Naive thymus-derived CD4-positive, alpha-beta T cell (primary cell): ENCODE results near the gene SHMT1. TPM values are rescaled to one million over a fixed set of nuclear protein-coding genes. Genes with fewer than 3 reads are reported as not detected.

Source experiments
- ATAC-seq: fragments of 150-1000 bp; cut with Tn5 transposase; 2 replicates; pipeline ENCODE4 v1.10.0; 2021; ENCODE audit warnings: mild to moderate bottlenecking, moderate library complexity
- CTCF ChIA-PET: fragments of 350-600 bp; sonication (Branson Sonifier 250); formaldehyde crosslinking; loops from one replicate; lab custom pipeline; 2021; ENCODE audit warnings: antibody characterized with exemption; lab: Charles Lee
- POLR2A ChIA-PET: fragments of 350-600 bp; sonication (Branson Sonifier 250); formaldehyde crosslinking; loops from one replicate; lab custom pipeline; 2021; ENCODE audit warnings: antibody characterized with exemption, inconsistent platforms; lab: Charles Lee
- DNase-seq, 9 donors: peaks; one replicate each; pipeline versions ENCODE4 v3.0.0 to v3.0.0-alpha.2; 2020 to 2022; ENCODE audit warnings: mixed read lengths in 1 of 9
- H3K27ac ChIP-seq: one replicate; pipeline ENCODE4 v1.7.0; 2013; ENCODE audit warnings: mild to moderate bottlenecking, low read depth, low read length, moderate library complexity
- H3K27me3 ChIP-seq, 2 donors: one replicate each; pipeline ENCODE4 v1.7.0; 2013; ENCODE audit warnings: low read length in 2 of 2, mild to moderate bottlenecking in 2 of 2, moderate library complexity in 2 of 2; ENCODE audit not compliant: control insufficient read depth in 2 of 2, insufficient read depth in 2 of 2
- H3K36me3 ChIP-seq, 3 experiments: 1 replicate in 2 of 3; 2 replicates in 1 of 3; pipeline ENCODE4 v1.7.0; 2013; ENCODE audit warnings: low read length in 3 of 3, mild to moderate bottlenecking in 3 of 3, moderate library complexity in 1 of 3; ENCODE audit not compliant: insufficient read depth in 3 of 3, control insufficient read depth in 2 of 3
- H3K4me1 ChIP-seq, 2 donors: one replicate each; pipeline ENCODE4 v1.7.0; 2013; ENCODE audit warnings: low read length in 2 of 2, mild to moderate bottlenecking in 2 of 2, moderate library complexity in 1 of 2; ENCODE audit not compliant: control insufficient read depth in 2 of 2, insufficient read depth in 2 of 2
- H3K4me3 ChIP-seq: 2 replicates; pipeline ENCODE4 v1.7.0; 2013; ENCODE audit warnings: mild to moderate bottlenecking, low read length
- H3K9me3 ChIP-seq, 3 experiments: 1 replicate in 2 of 3; 2 replicates in 1 of 3; pipeline ENCODE4 v1.7.0; 2013; ENCODE audit warnings: low read length in 3 of 3; ENCODE audit not compliant: control insufficient read depth in 2 of 3
- H3K27ac Mint-ChIP-seq, 9 donors: one replicate each; pipeline ENCODE4 v1.8.0; 2020 to 2022; ENCODE audit warnings: mixed read lengths in 9 of 9, mild to moderate bottlenecking in 8 of 9, moderate library complexity in 5 of 9, inconsistent platforms in 2 of 9
- H3K27me3 Mint-ChIP-seq, 5 donors: one replicate each; pipeline ENCODE4 v1.8.0; 2021 to 2022; ENCODE audit warnings: mixed read lengths in 5 of 5, mild to moderate bottlenecking in 1 of 5
- H3K36me3 Mint-ChIP-seq, 5 donors: one replicate each; pipeline ENCODE4 v1.8.0; 2020 to 2022; ENCODE audit warnings: mixed read lengths in 5 of 5, mild to moderate bottlenecking in 3 of 5, inconsistent platforms in 1 of 5
- H3K4me1 Mint-ChIP-seq, 7 donors: one replicate each; pipeline ENCODE4 v1.8.0; 2020 to 2022; ENCODE audit warnings: mixed read lengths in 7 of 7, mild to moderate bottlenecking in 3 of 7, inconsistent platforms in 1 of 7
- H3K4me3 Mint-ChIP-seq, 10 donors: one replicate each; pipeline ENCODE4 v1.8.0; 2020 to 2022; ENCODE audit warnings: mild to moderate bottlenecking in 10 of 10, mixed read lengths in 10 of 10, moderate library complexity in 6 of 10, inconsistent platforms in 2 of 10
- H3K9me3 Mint-ChIP-seq, 11 donors: one replicate each; pipeline ENCODE4 v1.8.0; 2020 to 2022; ENCODE audit warnings: mixed read lengths in 11 of 11, mild to moderate bottlenecking in 4 of 11, inconsistent platforms in 1 of 11, moderate library complexity in 1 of 11
- intact Hi-C, 2 donors: fragments of 100-400 bp; cut with micrococcal nuclease; formaldehyde crosslinking; loops; one replicate each; pipeline ENCODE4 v1.15.1; 2023
- polyA plus RNA-seq, 2 donors: library from polyadenylated mRNA; unstranded; fragments of 300-500 nt; fragmentation: Illumina TruSeq; gene quantifications; one replicate each; pipeline ENCODE4 v1.2.3, GENCODE V29; 2021
- total RNA-seq, 6 experiments: library from RNA in 5 of 6; stranded (reverse) in 5 of 6; gene quantifications; 1 replicate in 5 of 6; 2 replicates in 1 of 6; pipeline ENCODE4 v1.2.3 and lab custom pipeline; 2021 to 2026

The SHMT1 gene
- total and polyA plus RNA-seq, 7 experiments from 2014 or later = 7.5 to 44.0 (median 15.4) TPM

DNA sequence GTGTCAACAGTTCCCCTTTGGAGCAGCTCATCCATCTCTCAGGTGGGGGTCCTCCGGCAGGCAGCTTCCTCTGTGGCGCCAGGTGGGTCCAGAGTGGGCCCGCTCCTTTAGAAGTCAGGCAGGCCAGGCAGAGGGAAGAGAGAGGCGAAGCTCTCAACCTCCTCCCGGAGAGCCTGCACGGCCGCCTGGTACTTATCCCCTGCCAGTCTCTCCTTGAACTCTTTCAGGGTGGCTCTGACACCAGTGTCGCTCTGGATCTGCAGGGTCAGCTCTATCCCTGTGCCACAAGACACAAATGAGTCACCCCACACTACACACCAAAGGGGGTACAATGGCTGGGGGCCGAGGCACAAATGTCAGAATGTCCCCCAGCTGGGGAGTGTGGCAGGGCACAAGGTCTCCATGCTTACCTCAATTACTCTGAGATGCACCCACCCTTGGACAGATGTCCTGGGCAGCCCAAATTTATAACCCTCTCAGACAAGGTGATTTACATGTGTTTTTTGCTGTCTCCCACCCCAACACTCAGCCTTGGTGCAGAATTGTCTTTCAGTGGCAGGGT lies 34.6 kb downstream of the SHMT1 start:
- intact Hi-C loops = no loop called here
- H3K4me3 Mint-ChIP-seq = no peak overlapping the region
- no peaks in the 10 kb centered on the region for H3K9me3 Mint-ChIP-seq
- ATAC-seq = no peak
- peak overlapping the region in 2 of 9 donors; percentile 9 to 30 for H3K27ac Mint-ChIP-seq
- peaks cover 4 to 85% (median 9%) of the 10 kb centered on the region in 3 experiments for H3K36me3 ChIP-seq
- H3K4me1 ChIP-seq = peaks cover 0 to 13% of the 10 kb centered on the region in 2 donors
- H3K36me3 Mint-ChIP-seq = peaks cover 0 to 35% (median 5%) of the 10 kb centered on the region in 5 donors
- peaks cover 15 to 24% (median 19%) of the 10 kb centered on the region in 7 donors for H3K4me1 Mint-ChIP-seq
- DNase-seq = no peak
- no peak overlapping the region for H3K27ac ChIP-seq
- H3K4me3 ChIP-seq = no peak overlapping the region
- no peaks in the 10 kb centered on the region for H3K27me3 Mint-ChIP-seq
- H3K27me3 ChIP-seq = no peaks in the 10 kb centered on the region
- POLR2A ChIA-PET = interaction anchor here (1.1 kb wide), 1 partner anchor 13 kb away, joined by 3 read pairs; no protein-coding TSS in a partner anchor
- CTCF ChIA-PET = interaction anchor here (1.1 kb wide), 1 partner anchor 20 kb away, joined by 3 read pairs; no protein-coding TSS in a partner anchor
- no peaks in the 10 kb centered on the region for H3K9me3 ChIP-seq

DNA sequence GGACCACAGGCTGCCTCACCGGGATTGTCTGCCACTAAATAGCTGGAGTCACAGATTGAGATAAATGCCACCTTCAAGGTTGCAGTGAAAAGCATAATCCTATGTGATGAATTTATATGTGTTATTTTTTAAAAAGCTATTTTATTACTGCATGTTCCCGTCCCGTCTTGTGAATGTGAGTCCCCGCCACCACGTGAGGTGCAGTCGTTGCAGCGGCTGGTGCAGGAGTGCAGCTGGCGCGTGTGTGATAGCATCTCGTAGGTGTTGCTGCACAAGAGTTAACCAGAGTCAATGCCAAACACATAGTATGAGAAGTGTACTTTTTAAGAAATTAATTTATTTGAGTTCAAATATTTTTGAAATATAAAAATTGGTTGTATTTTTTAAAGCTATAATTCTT lies 35.8 kb downstream of the SHMT1 start:
- peaks cover 0 to 11% of the 10 kb centered on the region in 2 donors for H3K4me1 ChIP-seq
- H3K27ac ChIP-seq = no peak overlapping the region
- H3K27me3 ChIP-seq = no peaks in the 10 kb centered on the region
- H3K27me3 Mint-ChIP-seq = no peaks in the 10 kb centered on the region
- H3K36me3 Mint-ChIP-seq = peaks cover 0 to 39% (median 8%) of the 10 kb centered on the region in 5 donors
- POLR2A ChIA-PET = interaction anchor here (0.6 to 1.1 kb wide), 2 partner anchors 10 to 11 kb away, joined by 3 read pairs; no protein-coding TSS in a partner anchor
- peaks cover 13 to 25% (median 17%) of the 10 kb centered on the region in 7 donors for H3K4me1 Mint-ChIP-seq
- peaks cover 4 to 94% (median 18%) of the 10 kb centered on the region in 3 experiments for H3K36me3 ChIP-seq
- H3K9me3 Mint-ChIP-seq = no peaks in the 10 kb centered on the region
- H3K9me3 ChIP-seq = no peaks in the 10 kb centered on the region
- DNase-seq = no peak
- H3K27ac Mint-ChIP-seq = peak overlapping the region in 1 of 9 donors; percentile 65
- H3K4me3 ChIP-seq = no peak overlapping the region
- intact Hi-C loops = no loop called here
- CTCF ChIA-PET = interaction anchor here (0.7 to 1.1 kb wide), 4 partner anchors 11 to 506 kb away, joined by 3 read pairs; no protein-coding TSS in a partner anchor
- H3K4me3 Mint-ChIP-seq = no peak overlapping the region
- no peak for ATAC-seq

DNA sequence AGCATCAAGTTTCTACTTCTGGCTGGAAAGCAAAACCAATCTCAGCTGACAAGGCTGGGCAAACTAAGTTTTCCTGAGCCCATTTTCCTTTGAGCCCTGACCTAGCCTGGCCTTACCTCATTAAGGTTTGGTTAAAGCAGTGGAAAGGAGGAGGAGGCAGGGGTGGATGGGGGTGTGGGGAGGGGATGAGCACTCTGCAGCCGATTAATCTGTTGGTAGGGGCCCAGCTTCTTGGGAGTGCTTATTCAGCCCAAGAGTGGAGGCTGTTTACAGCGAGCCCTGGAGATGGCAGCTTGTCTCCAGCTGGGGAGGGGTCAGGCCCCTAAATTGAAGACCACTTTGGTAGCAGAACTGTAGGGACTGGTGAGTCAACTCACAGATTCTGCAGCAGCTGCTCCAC lies 36.3 kb downstream of the SHMT1 start:
- POLR2A ChIA-PET = no interaction called here
- H3K27ac Mint-ChIP-seq = no peak overlapping the region
- CTCF ChIA-PET = interaction anchor here (0.7 to 1.0 kb wide), 2 partner anchors 11 to 506 kb away, joined by 3 read pairs; no protein-coding TSS in a partner anchor

DNA sequence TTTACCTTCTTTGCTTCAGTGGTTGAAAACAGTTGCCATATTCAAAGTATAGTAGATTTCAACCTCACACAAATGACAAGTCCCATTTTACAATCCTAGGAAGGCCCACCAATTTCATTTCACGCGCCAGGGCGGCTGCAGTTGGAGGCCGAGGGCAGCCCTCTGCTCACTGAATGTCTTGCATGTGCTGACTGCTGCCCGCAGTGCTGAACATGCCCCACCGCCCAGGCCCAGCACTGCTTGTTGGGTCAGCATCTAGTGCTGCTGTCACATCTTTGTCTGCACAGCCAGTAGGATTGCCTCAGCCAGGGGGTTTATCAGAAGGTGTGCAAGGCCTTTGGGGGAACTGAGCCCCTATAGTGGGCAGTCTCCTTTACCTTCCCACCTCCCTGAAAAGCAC lies 36.8 kb downstream of the SHMT1 start:
- ChIA-PET CTCF (no interaction called here), POLR2A (no interaction called here)
- intact Hi-C loops = no loop called here
- Histone ChIP-seq H3K4me1 (peaks cover 0 to 5% of the 10 kb centered on the region in 2 donors), H3K27me3 (no peaks in the 10 kb centered on the region), H3K27ac (no peak overlapping the region), H3K9me3 (no peaks in the 10 kb centered on the region), H3K36me3 (peaks cover 4 to 94% (median 18%) of the 10 kb centered on the region in 3 experiments), H3K4me3 (no peak overlapping the region)
- H3K27ac Mint-ChIP-seq = peak overlapping the region in 1 of 9 donors; percentile 48
- H3K4me1 Mint-ChIP-seq = peaks cover 6 to 26% (median 14%) of the 10 kb centered on the region in 7 donors
- H3K36me3 Mint-ChIP-seq = peaks cover 0 to 40% (median 9%) of the 10 kb centered on the region in 5 donors
- H3K9me3 Mint-ChIP-seq = no peaks in the 10 kb centered on the region
- H3K27me3 Mint-ChIP-seq = no peaks in the 10 kb centered on the region
- no peak for ATAC-seq
- no peak for DNase-seq
- peak overlapping the region in 1 of 10 donors; percentile 41 for H3K4me3 Mint-ChIP-seq

More for the DNA sequence above, 36.3 kb downstream of the SHMT1 start:
- H3K27me3 ChIP-seq = no peaks in the 10 kb centered on the region
- H3K36me3 ChIP-seq = peaks cover 4 to 94% (median 18%) of the 10 kb centered on the region in 3 experiments
- DNase-seq (no peak), ATAC-seq (no peak)
- Mint-ChIP-seq H3K4me3 (no peak overlapping the region), H3K36me3 (peaks cover 0 to 40% (median 8%) of the 10 kb centered on the region in 5 donors), H3K9me3 (no peaks in the 10 kb centered on the region), H3K27me3 (no peaks in the 10 kb centered on the region), H3K4me1 (peaks cover 8 to 27% (median 16%) of the 10 kb centered on the region in 7 donors)
- H3K27ac ChIP-seq = no peak overlapping the region
- H3K4me1 ChIP-seq = peaks cover 0 to 10% of the 10 kb centered on the region in 2 donors
- intact Hi-C loops = no loop called here
- H3K4me3 ChIP-seq = no peak overlapping the region
- no peaks in the 10 kb centered on the region for H3K9me3 ChIP-seq

DNA sequence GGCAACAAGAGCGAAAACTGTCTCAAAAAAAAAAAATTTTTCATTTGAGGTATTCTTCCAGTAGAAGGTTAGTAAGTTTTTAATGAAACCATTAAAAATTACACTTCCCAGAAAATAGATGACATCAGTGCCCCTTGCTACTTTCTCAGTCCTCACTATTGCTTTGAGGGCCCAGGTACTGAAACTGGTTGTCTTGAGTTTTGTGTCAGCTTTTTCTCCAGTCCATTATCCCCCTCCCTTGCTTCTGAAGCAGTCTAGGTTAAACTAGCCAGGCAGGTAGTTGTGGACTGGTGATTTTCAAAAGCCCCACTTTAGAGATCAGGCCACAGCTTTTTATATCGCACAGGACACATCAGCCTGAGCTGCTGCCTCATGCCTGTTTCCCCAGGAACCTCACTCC lies 37.3 kb downstream of the SHMT1 start:
- CTCF ChIA-PET = no interaction called here
- intact Hi-C loops = no loop called here
- H3K36me3 ChIP-seq = peaks cover 4 to 94% (median 18%) of the 10 kb centered on the region in 3 experiments
- Mint-ChIP-seq H3K4me3 (no peak overlapping the region), H3K36me3 (peaks cover 0 to 40% (median 10%) of the 10 kb centered on the region in 5 donors), H3K4me1 (peaks cover 8 to 28% (median 15%) of the 10 kb centered on the region in 7 donors), H3K9me3 (no peaks in the 10 kb centered on the region), H3K27me3 (no peaks in the 10 kb centered on the region), H3K27ac (no peak overlapping the region)
- ATAC-seq (no peak), DNase-seq (no peak)
- H3K27me3 ChIP-seq = no peaks in the 10 kb centered on the region
- H3K4me3 ChIP-seq = no peak overlapping the region
- no peaks in the 10 kb centered on the region for H3K4me1 ChIP-seq
- POLR2A ChIA-PET = no interaction called here
- no peak overlapping the region for H3K27ac ChIP-seq
- no peaks in the 10 kb centered on the region for H3K9me3 ChIP-seq

DNA sequence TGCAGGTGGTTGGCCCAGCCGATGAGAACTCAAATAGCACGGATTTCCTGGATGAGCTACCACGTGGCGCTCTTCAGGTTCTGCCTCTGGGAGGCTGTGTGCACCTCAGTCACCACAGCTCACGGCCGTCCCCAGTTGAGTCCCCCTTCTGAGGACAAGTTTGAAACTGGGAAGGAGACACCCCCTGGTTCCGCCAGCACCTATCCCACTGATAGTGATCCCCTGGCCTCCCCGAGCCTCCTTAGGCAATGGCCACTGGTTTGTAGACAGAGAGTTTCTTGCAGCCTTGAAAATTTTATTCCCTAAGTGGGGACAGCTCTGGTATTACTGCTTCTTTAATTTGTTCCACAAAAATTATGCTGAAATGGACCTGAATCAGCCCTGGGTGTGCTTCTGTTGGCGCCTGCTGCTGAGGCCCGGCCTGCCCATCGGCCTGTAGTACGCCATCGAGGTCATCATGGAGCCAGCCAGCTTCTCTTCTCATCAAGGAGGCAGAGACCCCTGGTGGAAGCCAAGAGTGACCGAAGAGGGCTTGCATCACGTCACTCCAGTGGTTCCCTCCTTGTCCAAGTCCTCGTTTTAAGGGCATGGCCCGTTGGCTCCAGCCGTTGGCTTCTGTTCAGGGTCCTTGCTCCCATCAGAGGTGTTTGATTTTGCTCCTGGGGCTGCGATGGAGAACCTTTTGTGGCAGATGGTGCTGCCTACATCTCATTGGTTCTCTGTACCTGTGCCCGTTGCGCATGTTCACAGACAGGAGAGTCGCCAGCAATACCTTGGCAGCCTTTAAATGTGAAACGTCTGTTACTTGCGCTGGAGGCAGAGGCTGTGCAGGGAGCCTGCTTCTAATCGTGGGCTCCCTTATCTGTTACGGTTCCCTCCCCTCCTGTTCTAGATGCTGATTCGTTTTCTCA lies 39.0 kb downstream of the SHMT1 start:
- H3K27ac Mint-ChIP-seq = peak overlapping the region in 2 of 9 donors; percentile 36 to 73
- CTCF ChIA-PET = no interaction called here
- POLR2A ChIA-PET = no interaction called here

More for the DNA sequence above, 39.0 kb downstream of the SHMT1 start:
- Mint-ChIP-seq H3K27me3 (no peaks in the 10 kb centered on the region), H3K4me1 (peaks cover 20 to 45% (median 32%) of the 10 kb centered on the region in 7 donors), H3K4me3 (peak overlapping the region in 1 of 10 donors; percentile 7), H3K36me3 (peaks cover 0 to 37% (median 10%) of the 10 kb centered on the region in 5 donors), H3K9me3 (no peaks in the 10 kb centered on the region)
- Histone ChIP-seq H3K36me3 (peaks cover 4 to 95% (median 18%) of the 10 kb centered on the region in 3 experiments), H3K27me3 (no peaks in the 10 kb centered on the region), H3K27ac (no peak overlapping the region), H3K9me3 (no peaks in the 10 kb centered on the region), H3K4me1 (peaks cover 2 to 12% of the 10 kb centered on the region in 2 donors), H3K4me3 (no peak overlapping the region)
- ATAC-seq (no peak), DNase-seq (no peak)
- intact Hi-C loops = no loop called here
